GM23338 (cell line): ENCODE measurements around the gene ATP8B4. TPM values are rescaled to one million over a fixed set of nuclear protein-coding genes. Genes with fewer than 3 reads are reported as not detected.

Source experiments
- ATAC-seq: fragments of 200-7000 bp; cut with Tn5 transposase; 3 replicates; pipeline ENCODE4 v1.9.1; 2020
- DNase-seq: peaks from one replicate; pipeline ENCODE4 v3.0.0-alpha.2; 2015; ENCODE audit warnings: low spot score
- H2AFZ ChIP-seq: fragments of 200-600 bp; sonication (generic); 2 replicates; pipeline ENCODE4 v1.8.0; 2016; ENCODE audit warnings: antibody characterized with exemption, mild to moderate bottlenecking, moderate library complexity
- H3F3A ChIP-seq: fragments of 200-600 bp; sonication (generic); replicated peaks from 2 replicates; pipeline ENCODE4 v1.8.0; 2017; ENCODE audit warnings: antibody characterized with exemption, mixed run types, low read depth
- H3K27ac ChIP-seq: fragments of 200-600 bp; sonication (generic); 2 replicates; pipeline ENCODE4 v1.6.1; 2016; ENCODE audit warnings: low read depth
- H3K27me3 ChIP-seq: fragments of 200-600 bp; sonication (generic); 2 replicates; pipeline ENCODE4 v1.8.0; 2016; ENCODE audit warnings: mild to moderate bottlenecking, mixed run types, moderate library complexity; ENCODE audit not compliant: insufficient read depth
- H3K36me3 ChIP-seq: fragments of 200-600 bp; sonication (generic); 2 replicates; pipeline ENCODE4 v1.8.0; 2016; ENCODE audit warnings: mild to moderate bottlenecking; ENCODE audit not compliant: insufficient read depth
- H3K4me1 ChIP-seq: fragments of 200-600 bp; sonication (generic); 2 replicates; pipeline ENCODE4 v1.8.0; 2016; ENCODE audit warnings: mild to moderate bottlenecking, moderate library complexity; ENCODE audit not compliant: insufficient read depth
- H3K4me2 ChIP-seq: fragments of 200-600 bp; sonication (generic); 2 replicates; pipeline ENCODE4 v1.7.1; 2017; ENCODE audit warnings: mixed run types
- H3K4me3 ChIP-seq: fragments of 200-600 bp; sonication (generic); 2 replicates; pipeline ENCODE4 v1.6.1; 2016; ENCODE audit warnings: mixed run types
- H3K79me2 ChIP-seq: fragments of 200-600 bp; sonication (generic); replicated peaks from 2 replicates; pipeline ENCODE4 v1.8.0; 2017; ENCODE audit warnings: mild to moderate bottlenecking; ENCODE audit not compliant: insufficient read depth
- H3K9me2 ChIP-seq: fragments of 200-600 bp; sonication (generic); 2 replicates; pipeline ENCODE4 v1.8.0; 2017; ENCODE audit not compliant: insufficient read depth
- H4K20me1 ChIP-seq: fragments of 200-600 bp; sonication (generic); replicated peaks from 2 replicates; pipeline ENCODE4 v1.8.0; 2017; ENCODE audit warnings: mild to moderate bottlenecking; ENCODE audit not compliant: insufficient read depth
- H3K27ac Mint-ChIP-seq: 2 replicates; pipeline ENCODE4 v1.8.0; 2020; ENCODE audit warnings: inconsistent platforms, mild to moderate bottlenecking, moderate library complexity, mixed read lengths
- H3K27me3 Mint-ChIP-seq: 3 replicates; pipeline ENCODE4 v1.8.0; 2022; ENCODE audit warnings: low read depth, mild to moderate bottlenecking, moderate library complexity, mixed read lengths, inconsistent platforms; ENCODE audit not compliant: insufficient read depth, poor library complexity
- H3K36me3 Mint-ChIP-seq: 3 replicates; pipeline ENCODE4 v1.8.0; 2021; ENCODE audit warnings: low read depth, mild to moderate bottlenecking, inconsistent platforms, moderate library complexity, mixed read lengths
- H3K4me1 Mint-ChIP-seq: 3 replicates; pipeline ENCODE4 v1.8.0; 2020; ENCODE audit warnings: mild to moderate bottlenecking, inconsistent platforms, mixed read lengths
- H3K4me3 Mint-ChIP-seq: 3 replicates; pipeline ENCODE4 v1.8.0; 2021; ENCODE audit warnings: moderate library complexity, mild to moderate bottlenecking, inconsistent platforms, mixed read lengths
- H3K9me3 Mint-ChIP-seq: 3 replicates; pipeline ENCODE4 v1.8.0; 2020; ENCODE audit warnings: moderate library complexity, mild to moderate bottlenecking, inconsistent platforms, mixed read lengths
- CREB1 ChIP-seq: fragments of 250-450 bp; sonication (Bioruptor Pico); IDR thresholded peaks from 2 replicates; pipeline ENCODE4 v1.5.0; 2020; ENCODE audit warnings: low read depth, mild to moderate bottlenecking, moderate library complexity
- EZH2 ChIP-seq: fragments of 200-600 bp; sonication (generic); IDR thresholded peaks from one replicate; pipeline ENCODE4 v1.8.0; 2017; ENCODE audit warnings: antibody characterized with exemption, mild to moderate bottlenecking, low read depth; ENCODE audit not compliant: unreplicated experiment
- EZH2phosphoT487 ChIP-seq: fragments of 200-600 bp; sonication (generic); IDR thresholded peaks from one replicate; pipeline ENCODE4 v1.8.1; 2018; ENCODE audit warnings: antibody characterized with exemption; ENCODE audit not compliant: unreplicated experiment
- JUNB ChIP-seq: IDR thresholded peaks from one replicate; pipeline ENCODE4 v1.6.1; 2016; ENCODE audit warnings: antibody characterized with exemption; ENCODE audit not compliant: unreplicated experiment
- NANOG ChIP-seq: IDR thresholded peaks from 2 replicates; pipeline ENCODE4 v1.6.1; 2016; ENCODE audit warnings: antibody characterized with exemption, borderline replicate concordance
- POLR2AphosphoS5 ChIP-seq: IDR thresholded peaks from 2 replicates; pipeline ENCODE4 v1.6.1; 2016; ENCODE audit warnings: antibody characterized with exemption, low read depth
- STAT1 ChIP-seq: IDR thresholded peaks from one replicate; pipeline ENCODE4 v1.6.1; 2016; ENCODE audit warnings: antibody characterized with exemption; ENCODE audit not compliant: unreplicated experiment
- ZNF114 ChIP-seq: fragments of 250-450 bp; sonication (Bioruptor Pico); IDR thresholded peaks from 2 replicates; pipeline ENCODE4 v1.5.0; 2020; ENCODE audit warnings: mild to moderate bottlenecking, moderate library complexity
- ZNF331 ChIP-seq: fragments of 250-450 bp; sonication (Bioruptor Pico); IDR thresholded peaks from 2 replicates; pipeline ENCODE4 v1.5.0; 2020; ENCODE audit warnings: low read depth, mild to moderate bottlenecking, moderate library complexity
- polyA plus RNA-seq: library from polyadenylated mRNA; unstranded; fragments of >200 nt; fragmentation: Nextera tagmentation; extraction: Ambion mirVana; gene quantifications from 2 replicates; pipeline ENCODE4 v1.2.1, GENCODE V29; 2016
- total RNA-seq: library from RNA; depleted of rRNA; stranded (reverse); fragments of >200 nt; shearing (Covaris generic); gene quantifications from 2 replicates; pipeline ENCODE4 v1.2.3, GENCODE V29; 2014
- TF ChIP-seq, protein P1 (sequence below): IDR thresholded peaks from one replicate; pipeline ENCODE4 v1.6.1; 2018; ENCODE audit warnings: antibody characterized with exemption; ENCODE audit not compliant: unreplicated experiment
- TF ChIP-seq, protein P2 (sequence below), 2 experiments: fragments of 200-600 bp in 1 of 2; sonication (generic) in 1 of 2; conservative IDR thresholded peaks; 2 replicates each; pipeline versions ENCODE4 v1.5.1 to v1.6.1; 2016 to 2017; ENCODE audit warnings: antibody characterized with exemption in 2 of 2, low read depth in 2 of 2, mild to moderate bottlenecking in 2 of 2, moderate library complexity in 1 of 2
- TF ChIP-seq, protein P3 (sequence below): fragments of 250-450 bp; sonication (Bioruptor Pico); IDR thresholded peaks from 2 replicates; pipeline ENCODE4 v1.5.0; 2020; ENCODE audit warnings: mild to moderate bottlenecking, moderate library complexity
- TF ChIP-seq, protein P4 (sequence below): IDR thresholded peaks from 2 replicates; pipeline ENCODE4 v1.6.1; 2016; ENCODE audit warnings: antibody characterized with exemption

ATP8B4 gene
- total and polyA plus RNA-seq, 2 experiments from 2014 or later: 0.24 TPM; not detected in 1

DNA sequence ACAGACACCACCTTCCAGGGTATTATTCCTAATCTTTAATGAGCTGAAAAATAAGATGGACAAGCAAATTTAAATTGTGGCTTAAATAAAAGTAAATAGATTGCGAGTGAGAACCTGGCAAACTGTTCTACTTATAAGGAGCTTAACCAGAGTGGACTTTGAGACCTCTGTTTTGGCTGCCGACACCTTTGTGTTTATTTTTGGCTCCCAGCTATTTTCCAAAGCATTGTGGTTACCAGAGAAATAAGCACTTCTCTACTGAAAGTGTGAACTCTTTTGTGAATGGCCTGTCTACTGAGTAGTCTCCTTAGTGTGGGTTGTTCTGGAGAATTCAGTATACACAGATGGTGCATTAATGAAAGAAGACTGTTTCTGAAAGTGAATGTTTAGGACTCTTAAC, 109.4 kb downstream of the ATP8B4 start:
- no peak overlapping the region for H3K4me3 ChIP-seq

More for the DNA sequence above, 109.4 kb downstream of the ATP8B4 start:
- Histone ChIP-seq H3K36me3 (no peaks in the 10 kb centered on the region), H3K4me2 (no peak overlapping the region), H3F3A (no peaks in the 10 kb centered on the region), H3K27ac (no peak overlapping the region), H3K9me2 (no peaks in the 10 kb centered on the region), H2AFZ (no peak overlapping the region), H3K79me2 (no peaks in the 10 kb centered on the region), H4K20me1 (no peaks in the 10 kb centered on the region), H3K4me1 (peaks cover under 1% of the 10 kb centered on the region; the same call in 1 of the 2 replicates), H3K27me3 (no peaks in the 10 kb centered on the region)
- TF ChIP-seq EZH2 (no peak), NANOG (no peak), CREB1 (no peak), POLR2AphosphoS5 (no peak), EZH2phosphoT487 (no peak), ZNF331 (CRISPR knock-in tag) (no peak), STAT1 (no peak), JUNB (no peak), ZNF114 (no peak)
- TF ChIP-seq, protein P1, sequence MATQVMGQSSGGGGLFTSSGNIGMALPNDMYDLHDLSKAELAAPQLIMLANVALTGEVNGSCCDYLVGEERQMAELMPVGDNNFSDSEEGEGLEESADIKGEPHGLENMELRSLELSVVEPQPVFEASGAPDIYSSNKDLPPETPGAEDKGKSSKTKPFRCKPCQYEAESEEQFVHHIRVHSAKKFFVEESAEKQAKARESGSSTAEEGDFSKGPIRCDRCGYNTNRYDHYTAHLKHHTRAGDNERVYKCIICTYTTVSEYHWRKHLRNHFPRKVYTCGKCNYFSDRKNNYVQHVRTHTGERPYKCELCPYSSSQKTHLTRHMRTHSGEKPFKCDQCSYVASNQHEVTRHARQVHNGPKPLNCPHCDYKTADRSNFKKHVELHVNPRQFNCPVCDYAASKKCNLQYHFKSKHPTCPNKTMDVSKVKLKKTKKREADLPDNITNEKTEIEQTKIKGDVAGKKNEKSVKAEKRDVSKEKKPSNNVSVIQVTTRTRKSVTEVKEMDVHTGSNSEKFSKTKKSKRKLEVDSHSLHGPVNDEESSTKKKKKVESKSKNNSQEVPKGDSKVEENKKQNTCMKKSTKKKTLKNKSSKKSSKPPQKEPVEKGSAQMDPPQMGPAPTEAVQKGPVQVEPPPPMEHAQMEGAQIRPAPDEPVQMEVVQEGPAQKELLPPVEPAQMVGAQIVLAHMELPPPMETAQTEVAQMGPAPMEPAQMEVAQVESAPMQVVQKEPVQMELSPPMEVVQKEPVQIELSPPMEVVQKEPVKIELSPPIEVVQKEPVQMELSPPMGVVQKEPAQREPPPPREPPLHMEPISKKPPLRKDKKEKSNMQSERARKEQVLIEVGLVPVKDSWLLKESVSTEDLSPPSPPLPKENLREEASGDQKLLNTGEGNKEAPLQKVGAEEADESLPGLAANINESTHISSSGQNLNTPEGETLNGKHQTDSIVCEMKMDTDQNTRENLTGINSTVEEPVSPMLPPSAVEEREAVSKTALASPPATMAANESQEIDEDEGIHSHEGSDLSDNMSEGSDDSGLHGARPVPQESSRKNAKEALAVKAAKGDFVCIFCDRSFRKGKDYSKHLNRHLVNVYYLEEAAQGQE: no peak
- TF ChIP-seq, protein P2, sequence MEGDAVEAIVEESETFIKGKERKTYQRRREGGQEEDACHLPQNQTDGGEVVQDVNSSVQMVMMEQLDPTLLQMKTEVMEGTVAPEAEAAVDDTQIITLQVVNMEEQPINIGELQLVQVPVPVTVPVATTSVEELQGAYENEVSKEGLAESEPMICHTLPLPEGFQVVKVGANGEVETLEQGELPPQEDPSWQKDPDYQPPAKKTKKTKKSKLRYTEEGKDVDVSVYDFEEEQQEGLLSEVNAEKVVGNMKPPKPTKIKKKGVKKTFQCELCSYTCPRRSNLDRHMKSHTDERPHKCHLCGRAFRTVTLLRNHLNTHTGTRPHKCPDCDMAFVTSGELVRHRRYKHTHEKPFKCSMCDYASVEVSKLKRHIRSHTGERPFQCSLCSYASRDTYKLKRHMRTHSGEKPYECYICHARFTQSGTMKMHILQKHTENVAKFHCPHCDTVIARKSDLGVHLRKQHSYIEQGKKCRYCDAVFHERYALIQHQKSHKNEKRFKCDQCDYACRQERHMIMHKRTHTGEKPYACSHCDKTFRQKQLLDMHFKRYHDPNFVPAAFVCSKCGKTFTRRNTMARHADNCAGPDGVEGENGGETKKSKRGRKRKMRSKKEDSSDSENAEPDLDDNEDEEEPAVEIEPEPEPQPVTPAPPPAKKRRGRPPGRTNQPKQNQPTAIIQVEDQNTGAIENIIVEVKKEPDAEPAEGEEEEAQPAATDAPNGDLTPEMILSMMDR (conservative IDR thresholded peaks at IDR 0.05; ENCODE audit: low read depth in 2 of 2): no peak
- TF ChIP-seq, protein P3, sequence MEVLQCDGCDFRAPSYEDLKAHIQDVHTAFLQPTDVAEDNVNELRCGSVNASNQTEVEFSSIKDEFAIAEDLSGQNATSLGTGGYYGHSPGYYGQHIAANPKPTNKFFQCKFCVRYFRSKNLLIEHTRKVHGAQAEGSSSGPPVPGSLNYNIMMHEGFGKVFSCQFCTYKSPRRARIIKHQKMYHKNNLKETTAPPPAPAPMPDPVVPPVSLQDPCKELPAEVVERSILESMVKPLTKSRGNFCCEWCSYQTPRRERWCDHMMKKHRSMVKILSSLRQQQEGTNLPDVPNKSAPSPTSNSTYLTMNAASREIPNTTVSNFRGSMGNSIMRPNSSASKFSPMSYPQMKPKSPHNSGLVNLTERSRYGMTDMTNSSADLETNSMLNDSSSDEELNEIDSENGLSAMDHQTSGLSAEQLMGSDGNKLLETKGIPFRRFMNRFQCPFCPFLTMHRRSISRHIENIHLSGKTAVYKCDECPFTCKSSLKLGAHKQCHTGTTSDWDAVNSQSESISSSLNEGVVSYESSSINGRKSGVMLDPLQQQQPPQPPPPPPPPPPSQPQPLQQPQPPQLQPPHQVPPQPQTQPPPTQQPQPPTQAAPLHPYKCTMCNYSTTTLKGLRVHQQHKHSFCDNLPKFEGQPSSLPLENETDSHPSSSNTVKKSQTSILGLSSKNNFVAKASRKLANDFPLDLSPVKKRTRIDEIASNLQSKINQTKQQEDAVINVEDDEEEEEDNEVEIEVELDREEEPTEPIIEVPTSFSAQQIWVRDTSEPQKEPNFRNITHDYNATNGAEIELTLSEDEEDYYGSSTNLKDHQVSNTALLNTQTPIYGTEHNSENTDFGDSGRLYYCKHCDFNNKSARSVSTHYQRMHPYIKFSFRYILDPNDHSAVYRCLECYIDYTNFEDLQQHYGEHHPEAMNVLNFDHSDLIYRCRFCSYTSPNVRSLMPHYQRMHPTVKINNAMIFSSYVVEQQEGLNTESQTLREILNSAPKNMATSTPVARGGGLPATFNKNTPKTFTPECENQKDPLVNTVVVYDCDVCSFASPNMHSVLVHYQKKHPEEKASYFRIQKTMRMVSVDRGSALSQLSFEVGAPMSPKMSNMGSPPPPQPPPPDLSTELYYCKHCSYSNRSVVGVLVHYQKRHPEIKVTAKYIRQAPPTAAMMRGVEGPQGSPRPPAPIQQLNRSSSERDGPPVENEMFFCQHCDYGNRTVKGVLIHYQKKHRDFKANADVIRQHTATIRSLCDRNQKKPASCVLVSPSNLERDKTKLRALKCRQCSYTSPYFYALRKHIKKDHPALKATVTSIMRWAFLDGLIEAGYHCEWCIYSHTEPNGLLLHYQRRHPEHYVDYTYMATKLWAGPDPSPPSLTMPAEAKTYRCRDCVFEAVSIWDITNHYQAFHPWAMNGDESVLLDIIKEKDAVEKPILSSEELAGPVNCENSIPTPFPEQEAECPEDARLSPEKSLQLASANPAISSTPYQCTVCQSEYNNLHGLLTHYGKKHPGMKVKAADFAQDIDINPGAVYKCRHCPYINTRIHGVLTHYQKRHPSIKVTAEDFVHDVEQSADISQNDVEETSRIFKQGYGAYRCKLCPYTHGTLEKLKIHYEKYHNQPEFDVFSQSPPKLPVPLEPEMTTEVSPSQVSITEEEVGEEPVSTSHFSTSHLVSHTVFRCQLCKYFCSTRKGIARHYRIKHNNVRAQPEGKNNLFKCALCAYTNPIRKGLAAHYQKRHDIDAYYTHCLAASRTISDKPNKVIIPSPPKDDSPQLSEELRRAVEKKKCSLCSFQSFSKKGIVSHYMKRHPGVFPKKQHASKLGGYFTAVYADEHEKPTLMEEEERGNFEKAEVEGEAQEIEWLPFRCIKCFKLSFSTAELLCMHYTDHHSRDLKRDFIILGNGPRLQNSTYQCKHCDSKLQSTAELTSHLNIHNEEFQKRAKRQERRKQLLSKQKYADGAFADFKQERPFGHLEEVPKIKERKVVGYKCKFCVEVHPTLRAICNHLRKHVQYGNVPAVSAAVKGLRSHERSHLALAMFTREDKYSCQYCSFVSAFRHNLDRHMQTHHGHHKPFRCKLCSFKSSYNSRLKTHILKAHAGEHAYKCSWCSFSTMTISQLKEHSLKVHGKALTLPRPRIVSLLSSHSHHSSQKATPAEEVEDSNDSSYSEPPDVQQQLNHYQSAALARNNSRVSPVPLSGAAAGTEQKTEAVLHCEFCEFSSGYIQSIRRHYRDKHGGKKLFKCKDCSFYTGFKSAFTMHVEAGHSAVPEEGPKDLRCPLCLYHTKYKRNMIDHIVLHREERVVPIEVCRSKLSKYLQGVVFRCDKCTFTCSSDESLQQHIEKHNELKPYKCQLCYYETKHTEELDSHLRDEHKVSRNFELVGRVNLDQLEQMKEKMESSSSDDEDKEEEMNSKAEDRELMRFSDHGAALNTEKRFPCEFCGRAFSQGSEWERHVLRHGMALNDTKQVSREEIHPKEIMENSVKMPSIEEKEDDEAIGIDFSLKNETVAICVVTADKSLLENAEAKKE (CRISPR knock-in tag): no peak
- TF ChIP-seq, protein P4, sequence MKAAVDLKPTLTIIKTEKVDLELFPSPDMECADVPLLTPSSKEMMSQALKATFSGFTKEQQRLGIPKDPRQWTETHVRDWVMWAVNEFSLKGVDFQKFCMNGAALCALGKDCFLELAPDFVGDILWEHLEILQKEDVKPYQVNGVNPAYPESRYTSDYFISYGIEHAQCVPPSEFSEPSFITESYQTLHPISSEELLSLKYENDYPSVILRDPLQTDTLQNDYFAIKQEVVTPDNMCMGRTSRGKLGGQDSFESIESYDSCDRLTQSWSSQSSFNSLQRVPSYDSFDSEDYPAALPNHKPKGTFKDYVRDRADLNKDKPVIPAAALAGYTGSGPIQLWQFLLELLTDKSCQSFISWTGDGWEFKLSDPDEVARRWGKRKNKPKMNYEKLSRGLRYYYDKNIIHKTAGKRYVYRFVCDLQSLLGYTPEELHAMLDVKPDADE: no peak
- H3K27ac Mint-ChIP-seq: no peak overlapping the region
- H3K27me3 Mint-ChIP-seq: no peaks in the 10 kb centered on the region
- ATAC-seq: no peak
- no peaks in the 10 kb centered on the region for H3K9me3 Mint-ChIP-seq
- H3K36me3 Mint-ChIP-seq: no peaks in the 10 kb centered on the region
- DNase-seq: no peak
- H3K4me1 Mint-ChIP-seq: peaks cover 9% of the 10 kb centered on the region
- H3K4me3 Mint-ChIP-seq: no peak overlapping the region
